ENCODE data around the gene ZMYM3. TPM values are rescaled to one million over a fixed set of nuclear protein-coding genes. Genes with fewer than 3 reads are reported as not detected.

ZMYM3 gene
- total RNA-seq, 2 donors from 2014 or later, result 8.8 to 10.2 TPM

DNA sequence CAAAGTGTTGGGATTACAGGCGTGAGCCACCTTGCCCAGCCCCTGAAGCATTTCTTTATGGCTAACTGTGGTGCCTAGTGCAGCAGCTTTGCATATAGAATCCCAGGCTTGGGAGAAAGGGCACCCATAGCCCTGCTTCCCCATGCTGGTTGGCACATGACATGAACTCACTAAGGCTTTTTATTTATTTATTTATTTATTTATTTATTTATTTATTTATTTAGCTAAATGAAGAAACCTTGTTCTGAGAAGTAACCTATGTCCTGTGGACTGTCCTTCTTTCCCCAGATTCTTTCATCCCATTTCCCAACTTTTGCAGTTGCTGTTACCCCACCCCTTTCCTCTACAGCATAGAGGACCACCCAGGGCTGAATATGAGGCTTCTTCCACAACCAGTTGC, 32.8 kb downstream of the ZMYM3 start:
- no peak for ATAC-seq
- TF ChIP-seq POLR2A (IDR thresholded peaks at IDR 0.05) (no peak), CTCF (IDR thresholded peaks at IDR 0.05) (no peak)

DNA sequence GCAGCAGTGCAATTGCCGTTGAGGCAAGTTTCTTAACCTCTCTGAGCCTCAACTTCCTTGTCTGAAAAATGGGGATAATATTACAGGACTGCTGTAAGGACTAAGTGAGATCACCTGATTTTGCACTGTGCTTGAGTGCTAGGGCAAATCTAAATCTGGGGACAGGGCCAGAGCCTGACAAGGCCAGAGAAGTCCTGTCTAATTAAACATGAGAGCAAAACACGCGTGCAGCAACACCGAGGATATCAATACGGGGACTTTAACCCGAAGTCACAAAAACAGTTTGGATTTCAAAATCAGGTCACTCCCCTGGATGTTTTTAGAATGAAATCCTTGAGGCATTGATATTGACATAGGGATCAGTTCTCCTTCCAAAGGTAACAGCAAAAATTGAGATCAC, 36.6 kb downstream of the ZMYM3 start:
- 17 to 21% methylated on average over 1 to 6 of the region's 6 CpGs for WGBS, 2 donors
- no peaks in the 10 kb centered on the region for H3K27me3 ChIP-seq
- intact Hi-C loops (cut with DNase I), result no loop called here
- H3K36me3 ChIP-seq (replicated peaks in 1 of 2; ENCODE audit: insufficient read depth in 1 of 2, low read depth in 2 of 2), result no peaks in the 10 kb centered on the region
- H3K4me3 ChIP-seq, result no peak overlapping the region
- ATAC-seq (no peak), DNase-seq (peak in 1 of 4 donors; percentile 27)
- TF ChIP-seq CTCF (IDR thresholded peaks at IDR 0.05) (no peak), POLR2A (IDR thresholded peaks at IDR 0.05) (no peak)
- H3K9me3 ChIP-seq, result no peaks in the 10 kb centered on the region
- H3K27ac ChIP-seq, result peak overlapping the region in 3 of 4 donors; percentile 67 to 92 (median 89)
- peaks cover 44% of the 10 kb centered on the region for H3K4me1 ChIP-seq

More for the DNA sequence above, 32.8 kb downstream of the ZMYM3 start:
- Histone ChIP-seq H3K27ac (no peak overlapping the region), H3K36me3 (replicated peaks in 1 of 2; ENCODE audit: insufficient read depth in 1 of 2, low read depth in 2 of 2) (no peaks in the 10 kb centered on the region), H3K4me3 (no peak overlapping the region), H3K9me3 (no peaks in the 10 kb centered on the region), H3K4me1 (peaks cover 55% of the 10 kb centered on the region), H3K27me3 (no peaks in the 10 kb centered on the region)
- WGBS, 2 donors, result 100% methylated on average over 1 of the region's 1 CpG
- intact Hi-C loops (cut with DNase I), result no loop called here
- no peak for DNase-seq

DNA sequence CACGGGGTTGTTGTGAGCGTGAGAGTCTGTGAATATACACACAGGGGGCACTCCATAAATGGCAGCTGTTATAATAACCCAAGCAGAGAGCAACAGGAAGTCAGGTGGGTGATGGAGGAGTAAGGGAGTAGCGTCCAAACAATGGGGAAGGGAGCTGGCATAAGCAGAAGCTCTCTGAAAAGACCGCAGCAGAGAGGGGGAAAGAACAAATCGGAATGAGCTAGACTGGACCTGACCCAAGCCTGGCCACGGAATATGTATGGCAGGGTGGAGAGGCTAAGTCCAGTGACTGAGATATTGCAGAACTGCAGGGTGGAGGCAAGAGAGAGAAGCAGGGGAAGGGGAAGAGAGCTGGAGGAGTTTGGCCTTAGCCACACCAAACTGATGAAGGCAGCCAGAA, 37.5 kb downstream of the ZMYM3 start:
- 3 to 5% methylated on average over 4 to 6 of the region's 6 CpGs for WGBS, 2 donors
- Histone ChIP-seq H3K4me3 (no peak overlapping the region), H3K27me3 (no peaks in the 10 kb centered on the region), H3K4me1 (peaks cover 45% of the 10 kb centered on the region), H3K9me3 (no peaks in the 10 kb centered on the region), H3K27ac (peak overlapping the region; percentile 67 to 92 (median 78)), H3K36me3 (replicated peaks in 1 of 2; ENCODE audit: insufficient read depth in 1 of 2, low read depth in 2 of 2) (no peaks in the 10 kb centered on the region)
- intact Hi-C loops (cut with DNase I), result no loop called here
- peak in 2 of 3 donors; percentile 50 to 56 for TF ChIP-seq POLR2A (IDR thresholded peaks at IDR 0.05)
- TF ChIP-seq CTCF (IDR thresholded peaks at IDR 0.05), result no peak
- ATAC-seq, result no peak
- peak in 3 of 4 donors; percentile 29 to 31 (median 30) for DNase-seq

GRCh38 chrX:71215338-71215912, 38.5 kb downstream of the ZMYM3 start:
- Histone ChIP-seq H3K4me1 (peaks cover 45% of the 10 kb centered on the region), H3K9me3 (no peaks in the 10 kb centered on the region), H3K4me3 (peak overlapping the region; percentile 21 to 30), H3K36me3 (replicated peaks in 1 of 2; ENCODE audit: insufficient read depth in 1 of 2, low read depth in 2 of 2) (no peaks in the 10 kb centered on the region), H3K27ac (peak overlapping the region; percentile 67 to 92 (median 79)), H3K27me3 (no peaks in the 10 kb centered on the region)
- ATAC-seq (peak; percentile 44), DNase-seq (peak; percentile 43 to 63 (median 52))
- intact Hi-C loops (cut with DNase I), result no loop called here
- no peak for TF ChIP-seq CTCF (IDR thresholded peaks at IDR 0.05)
- peak; percentile 14 to 69 (median 44) for TF ChIP-seq POLR2A (IDR thresholded peaks at IDR 0.05)
- 13% methylated on average over 8 to 10 of the region's 10 CpGs for WGBS, 2 donors

All from body of pancreas (tissue), 4 donors.